NCI-H2029 (cell line): ENCODE results near the gene NAALADL2.
A peak's percentile ranks its signal among the peaks of the same experiment; 100 is the strongest.

ENCODE experiments used
- DNase-seq: peaks from one replicate; lab custom pipeline; 2025; lab: John Stamatoyannopoulos, UW

The NAALADL2 gene

GRCh38 chr3:175208326-175208725 is 349.2 kb downstream of the NAALADL2 start:
- DNase-seq, result no peak

GRCh38 chr3:175211466-175211865 is 352.3 kb downstream of the NAALADL2 start:
- peak; percentile 17 for DNase-seq

GRCh38 chr3:175212896-175213295 is 353.8 kb downstream of the NAALADL2 start:
- DNase-seq, result no peak

- DNase-seq, result no peak
Observed at GRCh38 chr3:175214216-175214615, 355.1 kb downstream of the NAALADL2 start.

GRCh38 chr3:175215833-175216232 is 356.7 kb downstream of the NAALADL2 start:
- DNase-seq, result no peak

- DNase-seq, result no peak
Observed at GRCh38 chr3:175222356-175222755, 363.2 kb downstream of the NAALADL2 start.

- peak; percentile 56 for DNase-seq
Observed at GRCh38 chr3:175224051-175224450, 364.9 kb downstream of the NAALADL2 start.

GRCh38 chr3:175226444-175226843 is 367.3 kb downstream of the NAALADL2 start:
- DNase-seq, result no peak

- no peak for DNase-seq
Observed at GRCh38 chr3:175227126-175227525, 368.0 kb downstream of the NAALADL2 start.

- no peak for DNase-seq
Observed at GRCh38 chr3:175233957-175234940, 375.1 kb downstream of the NAALADL2 start.

GRCh38 chr3:175238801-175239200 is 379.7 kb downstream of the NAALADL2 start:
- no peak for DNase-seq

- no peak for DNase-seq
Observed at GRCh38 chr3:175240921-175241320, 381.8 kb downstream of the NAALADL2 start.

GRCh38 chr3:175242243-175242642 is 383.1 kb downstream of the NAALADL2 start:
- no peak for DNase-seq

- no peak for DNase-seq
Observed at GRCh38 chr3:175246234-175246633, 387.1 kb downstream of the NAALADL2 start.

- DNase-seq, result no peak
Observed at GRCh38 chr3:175246766-175247165, 387.6 kb downstream of the NAALADL2 start.

- DNase-seq, result no peak
Observed at GRCh38 chr3:175247629-175248028, 388.5 kb downstream of the NAALADL2 start.

- DNase-seq, result no peak
Observed at GRCh38 chr3:175248832-175249231, 389.7 kb downstream of the NAALADL2 start.

GRCh38 chr3:175255698-175256097 is 396.6 kb downstream of the NAALADL2 start:
- peak; percentile 52 for DNase-seq

- no peak for DNase-seq
Observed at GRCh38 chr3:175257123-175257522, 398.0 kb downstream of the NAALADL2 start.

- DNase-seq, result peak; percentile 71
Observed at GRCh38 chr3:175258763-175259162, 399.6 kb downstream of the NAALADL2 start.

- DNase-seq, result no peak
Observed at GRCh38 chr3:175260145-175260794, 401.1 kb downstream of the NAALADL2 start.

- DNase-seq, result no peak
Observed at GRCh38 chr3:175266478-175266877, 407.3 kb downstream of the NAALADL2 start.

GRCh38 chr3:175267121-175267531 is 408.0 kb downstream of the NAALADL2 start:
- DNase-seq, result no peak
